ENCODE measurements around the gene ENO3.

ENO3 gene

GRCh38 chr17:4949321-4950074 is 1.4 kb upstream of the ENO3 start:
- peak; percentile 70 for DNase-seq (ENCODE audit: low spot score)
- no peak for FAIRE-seq

- FAIRE-seq (no peak), DNase-seq (ENCODE audit: low spot score) (no peak)
Observed at GRCh38 chr17:4950075-4950745, 709 bp upstream of the ENO3 start.

- FAIRE-seq (no peak), DNase-seq (ENCODE audit: low spot score) (no peak)
Observed at GRCh38 chr17:4951486-4951885, 567 bp downstream of the ENO3 start.

GRCh38 chr17:4953451-4953961 is 2.6 kb downstream of the ENO3 start:
- no peak for FAIRE-seq
- DNase-seq (ENCODE audit: low spot score), result no peak

GRCh38 chr17:4955091-4955490 is 4.2 kb downstream of the ENO3 start:
- DNase-seq (ENCODE audit: low spot score) (no peak), FAIRE-seq (no peak)

- FAIRE-seq (no peak), DNase-seq (ENCODE audit: low spot score) (no peak)
Observed at GRCh38 chr17:4956493-4957061, 5.7 kb downstream of the ENO3 start.

- DNase-seq (ENCODE audit: low spot score) (no peak), FAIRE-seq (no peak)
Observed at GRCh38 chr17:4958102-4958501, 7.2 kb downstream of the ENO3 start.

- FAIRE-seq (no peak), DNase-seq (ENCODE audit: low spot score) (no peak)
Observed at GRCh38 chr17:4959261-4959965, 8.5 kb downstream of the ENO3 start.

- FAIRE-seq, result no peak
- DNase-seq (ENCODE audit: low spot score), result no peak
Observed at GRCh38 chr17:4960279-4960922, 9.5 kb downstream of the ENO3 start.

GRCh38 chr17:4965311-4965986 is 14.5 kb downstream of the ENO3 start:
- no peak for DNase-seq (ENCODE audit: low spot score)
- FAIRE-seq, result no peak

- FAIRE-seq (peak; percentile 20), DNase-seq (ENCODE audit: low spot score) (peak; percentile 94)
Observed at GRCh38 chr17:4966844-4967538, 16.1 kb downstream of the ENO3 start.

- peak; percentile 89 for DNase-seq (ENCODE audit: low spot score)
Observed at GRCh38 chr17:4967539-4968485, 16.9 kb downstream of the ENO3 start, which contains the start of gene SPAG7. Gene SPAG7, minus strand, starts transcription at chr17:4967817. Its CDS starts 13 bp downstream, at chr17:4967804.

GRCh38 chr17:4968486-4969046 is 17.6 kb downstream of the ENO3 start:
- FAIRE-seq (no peak), DNase-seq (ENCODE audit: low spot score) (no peak)

More at GRCh38 chr17:4967539-4968485, 16.9 kb downstream of the ENO3 start, which contains the start of gene SPAG7:
- FAIRE-seq, result no peak

- DNase-seq (ENCODE audit: low spot score), result no peak
- no peak for FAIRE-seq
Observed at GRCh38 chr17:4969047-4969550, 18.2 kb downstream of the ENO3 start.

GRCh38 chr17:4969551-4970173 is 18.7 kb downstream of the ENO3 start:
- no peak for DNase-seq (ENCODE audit: low spot score)
- FAIRE-seq, result no peak

- FAIRE-seq (no peak), DNase-seq (ENCODE audit: low spot score) (no peak)
Observed at GRCh38 chr17:4970273-4970672, 19.4 kb downstream of the ENO3 start.

- no peak for FAIRE-seq
- DNase-seq (ENCODE audit: low spot score), result no peak
Observed at GRCh38 chr17:4971826-4972225, 20.9 kb downstream of the ENO3 start.

- FAIRE-seq (no peak), DNase-seq (ENCODE audit: low spot score) (no peak)
Observed at GRCh38 chr17:4972322-4972721, 21.4 kb downstream of the ENO3 start.

Measured in urothelium cell line (cell line).